GM21717 (cell line): ENCODE measurements around the gene ZFAND6.
A peak's percentile ranks its signal among the peaks of the same experiment; 100 is the strongest.

Source experiments
- ATAC-seq: cut with Tn5 transposase; IDR thresholded peaks from one replicate; pipeline ENCODE4 v1.9.1; 2021; ENCODE audit warnings: mild to moderate bottlenecking, moderate library complexity; ENCODE audit not compliant: unreplicated experiment

ZFAND6 gene

DNA sequence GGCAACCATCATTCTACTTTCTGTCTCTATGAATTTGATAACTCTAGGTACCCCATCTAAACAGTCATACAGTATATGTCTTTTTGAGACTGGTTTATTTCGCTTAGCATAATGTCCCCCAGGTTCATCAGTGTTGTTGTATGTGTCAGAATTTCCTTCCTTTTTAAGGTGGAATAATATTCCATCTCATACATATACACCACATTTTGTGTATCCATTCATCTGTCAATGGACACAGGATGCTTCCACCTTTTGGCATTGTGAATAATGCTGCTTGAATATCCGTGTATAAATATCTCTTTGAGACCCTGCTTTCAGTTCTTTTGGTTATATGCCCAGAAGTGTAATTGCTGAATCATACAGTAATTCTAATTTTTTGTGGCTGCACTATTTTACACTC, 10.4 kb upstream of the ZFAND6 start:
- ATAC-seq, result no peak

GRCh38 chr15:80052597-80053304, 6.7 kb upstream of the ZFAND6 start:
- ATAC-seq, result no peak

- no peak for ATAC-seq
Measured at GRCh38 chr15:80055933-80056332, 3.5 kb upstream of the ZFAND6 start.

GRCh38 chr15:80058044-80058443, 1.4 kb upstream of the ZFAND6 start:
- no peak for ATAC-seq

DNA sequence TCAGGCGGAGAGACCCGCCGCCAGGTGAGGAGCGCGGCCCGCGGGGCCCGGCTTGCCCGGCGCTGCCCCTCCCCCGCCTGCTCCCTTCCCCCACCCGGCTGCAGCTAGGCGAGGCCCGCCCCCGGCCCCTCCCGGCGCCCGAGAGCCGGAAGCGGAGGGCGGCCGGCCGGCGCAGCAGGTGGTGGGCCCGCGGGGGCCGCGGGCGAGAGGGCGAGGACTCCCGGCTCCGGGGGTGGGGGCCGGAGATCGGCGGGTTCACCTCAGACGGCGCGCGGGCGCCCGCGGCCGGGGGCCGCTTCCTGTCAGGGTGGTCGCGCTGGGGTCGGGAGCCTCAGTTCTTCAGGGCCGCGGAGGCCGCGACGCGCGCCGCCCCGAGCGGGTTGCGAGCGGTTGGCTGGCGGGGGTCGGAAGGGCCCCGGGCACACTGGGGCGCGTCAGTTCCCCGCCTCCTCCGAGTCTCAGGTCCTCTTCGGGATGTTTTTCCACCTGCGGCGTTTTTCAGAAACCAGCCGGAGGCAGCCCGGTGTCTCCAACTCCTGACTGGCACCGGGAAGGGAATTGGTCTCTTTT, 395 bp downstream of the ZFAND6 start:
- peak; percentile 45 for ATAC-seq

DNA sequence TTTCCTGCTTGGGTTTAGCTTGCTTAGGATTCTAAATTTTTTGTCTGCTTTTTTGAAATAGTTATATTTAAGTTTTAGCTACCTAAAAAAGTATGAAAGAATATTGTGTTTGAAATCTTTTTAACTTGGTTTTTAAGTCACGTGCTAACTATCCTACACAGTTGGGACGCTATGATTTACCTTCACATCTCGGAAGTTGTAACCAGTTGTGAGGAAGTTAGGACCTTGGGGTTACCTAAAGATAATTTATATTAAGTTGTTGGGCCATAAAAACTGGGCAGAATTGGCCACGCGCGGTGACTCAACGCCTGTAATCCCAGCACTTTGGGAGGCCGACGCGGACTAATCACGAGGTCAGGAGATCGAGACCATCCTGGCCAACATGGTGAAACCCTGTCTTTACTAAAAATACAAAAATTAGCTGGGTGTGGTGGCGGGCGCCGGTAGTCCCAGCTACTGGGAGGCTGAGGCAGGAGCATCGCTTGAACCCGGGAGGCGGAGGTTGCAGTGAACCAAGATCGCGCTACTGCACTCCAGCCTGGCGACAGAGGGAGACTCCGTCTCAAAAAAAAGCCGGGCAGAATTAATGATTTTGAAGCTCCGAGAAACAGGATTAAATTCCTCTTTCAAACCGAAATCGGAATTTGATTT, 1.0 kb downstream of the ZFAND6 start:
- no peak for ATAC-seq

- ATAC-seq, result no peak
Measured at GRCh38 chr15:80061582-80061981, 2.1 kb downstream of the ZFAND6 start.

DNA sequence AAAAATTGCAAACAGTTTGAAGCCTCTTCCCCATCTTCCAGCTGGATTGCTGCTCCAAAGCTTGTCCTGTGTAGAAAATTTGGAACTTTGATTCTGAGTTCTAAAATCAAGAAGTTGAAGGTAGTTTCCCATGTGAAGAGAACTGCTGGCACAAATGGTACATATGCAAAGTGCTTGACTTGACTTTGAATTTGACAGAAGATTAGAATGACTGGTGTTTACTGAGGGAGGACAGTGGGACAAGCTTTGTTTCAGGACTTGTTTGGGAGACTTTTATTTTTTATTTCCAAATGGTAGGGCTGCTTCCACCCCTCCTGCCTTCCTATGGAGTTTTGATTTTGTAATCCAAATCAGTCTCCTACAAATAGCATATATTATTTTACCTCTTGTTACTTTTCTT, 7.4 kb downstream of the ZFAND6 start:
- no peak for ATAC-seq

- ATAC-seq, result no peak
Measured at GRCh38 chr15:80068578-80068977, 9.1 kb downstream of the ZFAND6 start.

DNA sequence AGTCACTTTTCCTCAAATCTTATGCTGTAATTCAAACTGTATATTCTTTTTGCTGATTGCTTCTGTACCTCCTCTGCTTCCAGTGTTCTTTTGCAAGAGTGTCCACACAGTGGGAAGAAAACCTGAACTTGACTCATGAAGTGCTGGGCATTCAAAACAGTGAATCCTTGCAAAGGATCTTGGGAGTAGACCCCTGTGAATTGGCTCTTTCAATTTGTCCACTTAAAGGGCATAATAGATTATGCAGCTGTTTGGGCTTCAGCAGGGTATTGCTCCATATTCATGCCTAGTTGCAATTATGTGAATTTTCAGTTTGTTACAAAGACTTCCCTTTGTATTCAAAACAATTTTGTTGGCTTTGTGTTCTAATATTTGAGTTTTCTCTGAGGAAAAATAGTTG, 11.4 kb downstream of the ZFAND6 start:
- ATAC-seq, result no peak

GRCh38 chr15:80071652-80072051, 12.2 kb downstream of the ZFAND6 start:
- ATAC-seq, result no peak

DNA sequence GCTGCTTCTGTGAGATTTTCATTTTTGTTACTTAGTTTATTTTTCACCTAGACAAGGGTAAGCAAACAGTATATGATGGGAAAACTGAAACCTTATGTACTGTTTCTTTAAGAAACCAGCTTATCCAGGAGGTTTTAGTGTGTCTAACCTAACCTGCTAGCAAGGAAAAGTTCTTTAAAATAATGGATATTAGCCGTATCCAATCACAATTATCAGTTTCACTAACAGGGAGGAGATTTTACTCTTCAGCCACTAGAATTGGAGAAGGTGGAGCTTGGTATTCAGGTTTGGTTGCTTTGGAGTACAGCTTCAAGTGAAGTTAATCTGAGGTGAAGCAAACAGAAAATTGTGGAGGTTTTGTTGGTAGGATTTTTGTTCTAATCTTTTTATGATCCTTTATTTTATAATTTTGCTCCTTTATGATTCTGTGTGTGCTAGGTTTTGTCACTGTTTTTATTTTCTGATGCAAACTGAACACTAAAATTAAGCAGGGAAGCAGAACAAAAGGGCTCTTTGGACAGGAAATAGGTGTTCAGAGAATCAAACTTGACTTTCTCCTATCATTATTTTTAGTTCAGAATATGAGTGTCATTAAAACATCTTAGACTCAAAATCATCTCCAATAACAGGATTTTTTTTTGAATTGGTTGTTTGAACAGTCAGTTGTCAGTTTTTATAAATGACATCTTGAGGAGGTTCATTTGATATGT, 13.0 kb downstream of the ZFAND6 start:
- peak; percentile 73 for ATAC-seq

DNA sequence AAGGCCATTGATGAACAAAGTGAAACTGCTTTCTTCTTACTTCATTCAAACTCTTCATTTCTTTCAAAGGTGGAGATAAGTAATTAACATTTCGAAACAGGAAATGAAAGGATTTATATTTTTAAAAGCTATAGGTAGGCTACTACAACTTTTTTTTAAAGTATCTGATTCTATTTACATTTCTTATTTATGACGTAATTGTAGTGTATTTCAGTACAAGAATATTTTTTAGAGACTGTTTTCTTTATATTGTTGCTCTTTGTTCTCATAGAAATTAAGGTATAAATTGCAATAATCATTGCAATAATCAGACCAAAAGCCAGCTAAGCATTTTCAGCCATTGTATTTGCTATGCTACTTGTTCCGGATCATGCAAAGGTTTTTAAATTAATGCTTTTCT, 13.7 kb downstream of the ZFAND6 start:
- ATAC-seq, result no peak

DNA sequence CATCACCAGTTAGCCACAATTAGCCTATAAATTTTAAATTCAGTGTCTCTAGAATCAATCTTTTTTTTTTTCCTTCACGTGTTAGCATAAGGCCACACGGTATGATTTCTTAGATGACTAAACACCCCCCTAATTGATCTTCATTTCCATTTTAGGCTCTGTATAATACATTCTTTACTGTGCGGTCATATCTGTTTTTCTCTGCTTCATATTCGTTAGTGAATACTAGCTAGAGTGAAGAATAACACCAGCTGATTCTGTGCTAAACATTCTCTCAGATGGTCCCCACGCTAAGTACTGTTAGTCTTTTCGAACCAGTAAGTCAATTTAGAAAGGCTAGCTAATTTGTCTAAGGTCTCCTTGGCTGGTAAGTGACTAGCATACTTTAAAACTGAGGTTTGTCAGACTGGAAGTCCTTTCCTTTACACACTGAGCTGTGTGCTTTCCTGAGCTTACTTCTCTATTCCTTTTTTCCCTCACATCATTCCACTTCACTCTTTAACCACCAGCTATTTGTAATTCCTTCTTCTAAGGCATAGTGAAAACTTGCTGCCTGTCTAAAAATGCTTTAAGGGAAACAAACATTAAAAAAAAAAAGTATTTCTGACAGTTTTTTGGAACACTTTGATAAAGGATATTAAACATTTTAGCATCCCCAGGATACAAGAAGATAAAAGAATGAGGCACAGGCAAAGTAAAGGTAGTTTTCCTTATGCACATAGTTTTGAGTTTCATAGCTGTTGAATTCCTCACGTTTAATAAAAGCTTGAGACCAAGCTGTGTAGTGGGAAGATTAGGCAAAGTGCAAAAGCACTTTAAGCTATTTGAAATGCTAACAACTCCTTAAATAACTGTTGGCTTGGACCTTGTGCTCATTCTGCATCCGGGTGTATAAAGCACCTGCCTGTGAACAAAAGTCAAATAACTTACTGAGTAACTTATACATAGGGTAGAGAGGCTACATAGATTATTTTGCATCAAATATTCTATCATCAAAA, 17.1 kb downstream of the ZFAND6 start:
- no peak for ATAC-seq

GRCh38 chr15:80081390-80081789, 21.9 kb downstream of the ZFAND6 start:
- ATAC-seq, result no peak

DNA sequence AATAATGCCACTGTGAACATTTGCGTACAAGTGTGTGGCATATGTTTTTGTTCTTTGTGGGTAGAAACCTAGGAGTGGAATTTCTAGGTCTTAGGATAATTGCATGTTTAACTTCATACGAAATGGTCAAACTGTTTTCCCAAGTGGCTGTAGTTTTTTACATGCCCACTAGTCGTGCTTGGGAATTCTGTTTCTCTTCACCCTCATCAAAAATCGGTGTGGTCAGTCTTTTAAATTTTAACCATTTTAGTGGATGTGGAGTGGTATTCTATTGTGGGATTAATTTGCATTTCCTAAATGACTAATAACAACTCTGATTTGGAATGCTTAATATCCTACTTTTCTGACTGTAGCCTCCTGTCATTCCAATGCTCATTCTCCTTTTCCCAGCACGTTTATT, 27.6 kb downstream of the ZFAND6 start:
- no peak for ATAC-seq

DNA sequence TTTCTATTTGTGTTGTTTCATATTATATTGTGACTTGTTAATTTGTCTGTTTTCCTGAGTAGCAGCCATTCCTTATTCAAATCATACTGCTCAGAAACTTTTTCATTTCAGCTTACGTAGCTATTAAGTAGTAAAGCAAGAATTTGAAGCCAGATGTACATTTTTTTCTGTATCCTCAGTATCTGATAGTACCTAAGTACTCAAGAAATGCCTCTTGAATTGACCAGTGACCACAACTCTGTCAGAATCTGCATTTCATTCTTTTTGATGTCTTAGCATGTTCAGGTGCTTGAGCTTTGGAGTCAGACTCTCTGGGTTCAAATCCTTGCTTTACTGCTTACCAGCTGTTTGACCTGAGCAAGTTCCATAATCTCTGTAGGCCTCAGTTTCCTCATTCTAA, 30.6 kb downstream of the ZFAND6 start:
- ATAC-seq, result no peak

DNA sequence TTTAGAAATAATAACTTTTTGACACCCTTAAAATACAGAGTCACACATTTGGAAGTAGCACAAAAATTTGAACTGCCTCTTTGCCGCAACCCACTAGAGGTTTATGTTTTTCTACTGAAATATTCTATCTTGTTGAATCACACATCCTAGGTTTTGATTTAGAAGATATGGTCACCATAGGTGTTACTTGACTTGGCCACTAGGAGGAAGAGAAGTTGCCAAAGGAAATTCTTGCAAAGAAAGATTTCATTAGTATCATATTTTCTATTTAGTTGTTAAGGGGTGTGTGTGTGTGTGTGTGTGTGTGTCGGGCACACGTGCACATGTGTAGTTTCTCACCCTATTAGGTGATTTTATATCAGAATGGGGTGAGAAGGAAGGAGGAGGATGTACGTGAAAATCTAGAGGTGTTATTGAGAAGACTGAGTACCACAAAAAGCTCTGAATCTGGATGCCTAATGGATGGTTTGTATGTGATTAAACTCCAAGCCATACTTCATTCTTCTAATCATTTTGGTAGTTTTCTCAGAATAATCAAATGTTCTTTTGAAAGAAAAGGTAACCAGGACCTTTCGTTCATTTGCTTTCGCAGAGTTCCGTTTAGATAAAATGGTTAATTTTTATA, 31.5 kb downstream of the ZFAND6 start:
- no peak for ATAC-seq

DNA sequence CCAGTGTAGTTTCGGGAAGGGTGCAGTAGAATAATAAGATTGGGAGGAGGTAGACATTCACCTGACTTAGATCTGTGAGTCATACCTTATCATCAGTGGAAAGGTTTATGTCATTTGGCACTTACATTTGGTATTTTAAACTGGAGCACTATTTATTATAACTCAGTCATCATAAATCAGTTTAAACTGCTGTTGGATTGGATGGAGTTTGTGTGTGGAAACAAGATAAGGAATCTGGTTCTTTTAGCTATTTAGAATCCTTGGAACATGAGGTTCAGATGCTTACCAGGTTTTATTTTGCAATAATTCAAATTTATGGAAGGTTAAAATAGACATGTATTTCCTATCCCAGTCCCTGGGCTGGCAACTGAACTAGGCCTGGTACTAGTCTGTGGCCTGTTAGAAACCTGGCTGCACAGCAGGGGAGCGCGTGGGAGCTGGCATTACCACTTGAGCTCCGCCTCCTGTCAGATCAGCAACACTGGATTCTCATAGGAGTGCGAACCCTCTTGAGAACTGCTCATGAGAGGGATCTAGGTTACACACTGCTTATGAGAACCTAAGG, 34.5 kb downstream of the ZFAND6 start:
- ATAC-seq, result no peak

- no peak for ATAC-seq
Measured at GRCh38 chr15:80095511-80095910, 36.0 kb downstream of the ZFAND6 start.
